Right lobe of liver (tissue), 4 donors: Measurements from ENCODE around the gene TXNDC8.

Experiments used
- CTCF ChIP-seq, 4 donors: fragments of 200-600 bp in 3 of 4; fragments of 450-650 bp in 1 of 4; IDR thresholded peaks; one replicate each; pipeline versions ENCODE4 v1.5.1 to v1.8.0; 2016 to 2022; ENCODE audit warnings: antibody characterized with exemption in 4 of 4, mild to moderate bottlenecking in 2 of 4
- POLR2A ChIP-seq: fragments of 450-650 bp; IDR thresholded peaks from one replicate; pipeline ENCODE4 v1.6.1; 2017; ENCODE audit warnings: antibody characterized with exemption, mild to moderate bottlenecking
- donor health status: DM: no; HTN: no; CAD: no.
- donor health status: DM: no; HTN: no; CAD: no.
- donor health status: DM: no; HTN: yes; CAD: no.

- TF ChIP-seq CTCF (IDR thresholded peaks at IDR 0.05) (no peak), POLR2A (no peak)
These were observed 80.4 kb downstream of the TXNDC8 start for GRCh38 chr9:110257097-110257841.
